Measurements from ENCODE around the gene ST3GAL2.

GRCh38 chr16:70421473-70422311 lies 17.2 kb downstream of the ST3GAL2 start:
- TF ChIP-seq CTCF (IDR thresholded peaks at IDR 0.05; ENCODE audit: insufficient read depth, low read length) = no peak
- no peak for TF ChIP-seq POLR2AphosphoS5 (IDR thresholded peaks at IDR 0.05; ENCODE audit: low read depth)
- no peak for TF ChIP-seq GABPA (IDR thresholded peaks at IDR 0.05; ENCODE audit: low read depth)
- no peak for TF ChIP-seq REST (IDR thresholded peaks at IDR 0.05; ENCODE audit: insufficient replicate concordance, low read depth)

Measured in HL-60 (cell line).